K562 (cell line): ENCODE measurements around the gene CDIPT. TPM values are rescaled to one million over a fixed set of nuclear protein-coding genes. Genes with fewer than 3 reads are reported as not detected.

Experiments
- HDAC1 ChIP-seq, 2 experiments: fragments of 450-650 bp; IDR thresholded peaks; 2 replicates each; pipeline ENCODE4 v1.6.1; 2016 to 2017; ENCODE audit warnings: inconsistent platforms in 1 of 2, mild to moderate bottlenecking in 1 of 2, moderate library complexity in 1 of 2
- KHSRP ChIP-seq: fragments of 450-650 bp; IDR thresholded peaks from 2 replicates; pipeline ENCODE4 v1.6.1; 2017
- RCOR1 ChIP-seq, 2 experiments: IDR thresholded peaks; 2 replicates each; pipeline ENCODE4 v1.6.1; 2012; ENCODE audit warnings: low read depth in 2 of 2, low read length in 2 of 2, borderline replicate concordance in 1 of 2, improper control_type of control experiment in 1 of 2
- RUNX1 ChIP-seq: sonication (generic); IDR thresholded peaks from 2 replicates; pipeline ENCODE4 v1.6.1; 2016; ENCODE audit warnings: antibody characterized with exemption, low read depth
- SIN3A ChIP-seq, 2 experiments: fragments of 150-350 bp in 1 of 2; IDR thresholded peaks; 2 replicates each; pipeline ENCODE4 v1.6.1; 2011 to 2016; ENCODE audit warnings: borderline replicate concordance in 2 of 2, low read depth in 2 of 2, low read length in 2 of 2, mild to moderate bottlenecking in 2 of 2, moderate library complexity in 2 of 2; ENCODE audit not compliant: control insufficient read depth in 1 of 2
- polyA plus RNA-seq, 8 experiments: library from polyadenylated mRNA; depleted of rRNA in 4 of 8; stranded (reverse) in 5 of 8; unstranded in 3 of 8; fragments of >200 nt; fragmentation: Nextera tagmentation in 2 of 8; fragmentation: Illumina TruSeq in 1 of 8; extraction: Ambion mirVana in 2 of 8; extraction: Trizol in 1 of 8; gene quantifications; 2 replicates each; pipeline versions ENCODE4 v1.2.1 to v1.2.3, GENCODE V29; 2011 to 2014; ENCODE audit warnings: inconsistent platforms in 1 of 8, missing spikeins in 1 of 8
- total RNA-seq, 7 experiments: library from RNA; depleted of rRNA in 6 of 7; stranded (reverse); fragments of >200 nt in 6 of 7; fragmentation: Illumina TruSeq in 2 of 7; extraction: Trizol in 2 of 7; gene quantifications; 2 replicates each; pipeline versions ENCODE4 v1.2.1 to v1.2.3, GENCODE V29; 2011 to 2021; ENCODE audit warnings: low replicate concordance in 1 of 7
- TF ChIP-seq, protein P1 (sequence below): fragments of 200-800 bp; sonication (Bioruptor generic); IDR thresholded peaks from 2 replicates; pipeline ENCODE4 v1.6.1; 2017; ENCODE audit warnings: missing genetic modification characterization, missing compliant biosample characterization
- TF ChIP-seq, protein P2 (sequence below): fragments of 250-450 bp; sonication (Bioruptor Pico); IDR thresholded peaks from 2 replicates; pipeline ENCODE4 v1.9.0; 2021; ENCODE audit warnings: mild to moderate bottlenecking, inconsistent platforms
- TF ChIP-seq, protein P3 (sequence below), 2 experiments: fragments of 450-650 bp; formaldehyde crosslinking in 1 of 2; IDR thresholded peaks; 2 replicates each; pipeline versions ENCODE4 v1.4.0 to v1.6.1; 2014 to 2020; ENCODE audit warnings: mild to moderate bottlenecking in 2 of 2, borderline replicate concordance in 1 of 2, low read depth in 1 of 2
- TF ChIP-seq, protein P4 (sequence below): sonication (generic); formaldehyde crosslinking; IDR thresholded peaks from 2 replicates; pipeline ENCODE4 v1.8.1; 2023; ENCODE audit warnings: mild to moderate bottlenecking, missing genetic modification reagents

CDIPT gene
- total and polyA plus RNA-seq, 9 of the 15 experiments (the other 6 are each of a cell fraction or from before 2014, with no cell fraction given): 1.3 to 37.0 (median 23.0) TPM

DNA sequence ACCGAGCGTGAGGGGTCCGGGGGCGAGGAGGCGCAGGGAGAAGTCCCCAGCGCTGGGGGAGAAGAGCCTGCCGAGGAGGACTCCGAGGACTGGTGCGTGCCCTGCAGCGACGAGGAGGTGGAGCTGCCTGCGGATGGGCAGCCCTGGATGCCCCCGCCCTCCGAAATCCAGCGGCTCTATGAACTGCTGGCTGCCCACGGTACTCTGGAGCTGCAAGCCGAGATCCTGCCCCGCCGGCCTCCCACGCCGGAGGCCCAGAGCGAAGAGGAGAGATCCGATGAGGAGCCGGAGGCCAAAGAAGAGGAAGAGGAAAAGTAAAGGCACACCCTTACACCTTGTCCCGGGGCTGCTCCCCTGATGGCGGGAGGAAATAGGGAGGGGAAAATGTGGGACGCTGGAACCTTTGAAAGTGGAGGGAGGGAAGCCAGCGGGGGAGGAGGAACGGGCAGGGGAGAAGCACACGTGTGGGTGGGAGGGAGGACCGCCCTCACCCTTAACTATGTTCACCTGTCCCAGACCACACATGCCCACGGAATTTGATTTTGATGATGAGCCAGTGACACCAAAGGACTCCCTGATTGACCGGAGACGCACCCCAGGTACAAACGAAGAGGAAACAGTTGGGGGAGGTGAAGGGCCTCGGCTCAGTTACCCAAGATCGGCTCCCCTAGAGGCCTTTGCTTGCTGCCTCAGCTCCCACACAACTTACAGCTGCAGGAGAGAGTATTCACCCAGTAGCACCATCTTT lies 46.2 kb downstream of the CDIPT start (continued):
- TF ChIP-seq, protein P1, sequence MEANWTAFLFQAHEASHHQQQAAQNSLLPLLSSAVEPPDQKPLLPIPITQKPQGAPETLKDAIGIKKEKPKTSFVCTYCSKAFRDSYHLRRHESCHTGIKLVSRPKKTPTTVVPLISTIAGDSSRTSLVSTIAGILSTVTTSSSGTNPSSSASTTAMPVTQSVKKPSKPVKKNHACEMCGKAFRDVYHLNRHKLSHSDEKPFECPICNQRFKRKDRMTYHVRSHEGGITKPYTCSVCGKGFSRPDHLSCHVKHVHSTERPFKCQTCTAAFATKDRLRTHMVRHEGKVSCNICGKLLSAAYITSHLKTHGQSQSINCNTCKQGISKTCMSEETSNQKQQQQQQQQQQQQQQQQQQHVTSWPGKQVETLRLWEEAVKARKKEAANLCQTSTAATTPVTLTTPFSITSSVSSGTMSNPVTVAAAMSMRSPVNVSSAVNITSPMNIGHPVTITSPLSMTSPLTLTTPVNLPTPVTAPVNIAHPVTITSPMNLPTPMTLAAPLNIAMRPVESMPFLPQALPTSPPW: peak; percentile 34
- TF ChIP-seq HDAC1 (IDR thresholded peaks at IDR 0.05): 0 out of 4 replicates have a peak, but pooled peaks of 1 of the 2 experiments have one; percentile 26
- no peak for TF ChIP-seq KHSRP
- TF ChIP-seq, protein P2, sequence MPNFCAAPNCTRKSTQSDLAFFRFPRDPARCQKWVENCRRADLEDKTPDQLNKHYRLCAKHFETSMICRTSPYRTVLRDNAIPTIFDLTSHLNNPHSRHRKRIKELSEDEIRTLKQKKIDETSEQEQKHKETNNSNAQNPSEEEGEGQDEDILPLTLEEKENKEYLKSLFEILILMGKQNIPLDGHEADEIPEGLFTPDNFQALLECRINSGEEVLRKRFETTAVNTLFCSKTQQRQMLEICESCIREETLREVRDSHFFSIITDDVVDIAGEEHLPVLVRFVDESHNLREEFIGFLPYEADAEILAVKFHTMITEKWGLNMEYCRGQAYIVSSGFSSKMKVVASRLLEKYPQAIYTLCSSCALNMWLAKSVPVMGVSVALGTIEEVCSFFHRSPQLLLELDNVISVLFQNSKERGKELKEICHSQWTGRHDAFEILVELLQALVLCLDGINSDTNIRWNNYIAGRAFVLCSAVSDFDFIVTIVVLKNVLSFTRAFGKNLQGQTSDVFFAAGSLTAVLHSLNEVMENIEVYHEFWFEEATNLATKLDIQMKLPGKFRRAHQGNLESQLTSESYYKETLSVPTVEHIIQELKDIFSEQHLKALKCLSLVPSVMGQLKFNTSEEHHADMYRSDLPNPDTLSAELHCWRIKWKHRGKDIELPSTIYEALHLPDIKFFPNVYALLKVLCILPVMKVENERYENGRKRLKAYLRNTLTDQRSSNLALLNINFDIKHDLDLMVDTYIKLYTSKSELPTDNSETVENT (CRISPR knock-in tag): no peak
- TF ChIP-seq, protein P3, sequence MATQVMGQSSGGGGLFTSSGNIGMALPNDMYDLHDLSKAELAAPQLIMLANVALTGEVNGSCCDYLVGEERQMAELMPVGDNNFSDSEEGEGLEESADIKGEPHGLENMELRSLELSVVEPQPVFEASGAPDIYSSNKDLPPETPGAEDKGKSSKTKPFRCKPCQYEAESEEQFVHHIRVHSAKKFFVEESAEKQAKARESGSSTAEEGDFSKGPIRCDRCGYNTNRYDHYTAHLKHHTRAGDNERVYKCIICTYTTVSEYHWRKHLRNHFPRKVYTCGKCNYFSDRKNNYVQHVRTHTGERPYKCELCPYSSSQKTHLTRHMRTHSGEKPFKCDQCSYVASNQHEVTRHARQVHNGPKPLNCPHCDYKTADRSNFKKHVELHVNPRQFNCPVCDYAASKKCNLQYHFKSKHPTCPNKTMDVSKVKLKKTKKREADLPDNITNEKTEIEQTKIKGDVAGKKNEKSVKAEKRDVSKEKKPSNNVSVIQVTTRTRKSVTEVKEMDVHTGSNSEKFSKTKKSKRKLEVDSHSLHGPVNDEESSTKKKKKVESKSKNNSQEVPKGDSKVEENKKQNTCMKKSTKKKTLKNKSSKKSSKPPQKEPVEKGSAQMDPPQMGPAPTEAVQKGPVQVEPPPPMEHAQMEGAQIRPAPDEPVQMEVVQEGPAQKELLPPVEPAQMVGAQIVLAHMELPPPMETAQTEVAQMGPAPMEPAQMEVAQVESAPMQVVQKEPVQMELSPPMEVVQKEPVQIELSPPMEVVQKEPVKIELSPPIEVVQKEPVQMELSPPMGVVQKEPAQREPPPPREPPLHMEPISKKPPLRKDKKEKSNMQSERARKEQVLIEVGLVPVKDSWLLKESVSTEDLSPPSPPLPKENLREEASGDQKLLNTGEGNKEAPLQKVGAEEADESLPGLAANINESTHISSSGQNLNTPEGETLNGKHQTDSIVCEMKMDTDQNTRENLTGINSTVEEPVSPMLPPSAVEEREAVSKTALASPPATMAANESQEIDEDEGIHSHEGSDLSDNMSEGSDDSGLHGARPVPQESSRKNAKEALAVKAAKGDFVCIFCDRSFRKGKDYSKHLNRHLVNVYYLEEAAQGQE (IDR thresholded peaks at IDR 0.05; ENCODE audit: borderline replicate concordance): no peak
- TF ChIP-seq, protein P3 (CRISPR knock-in tag; IDR thresholded peaks at IDR 0.05; ENCODE audit: low read depth): no peak; the same call in 1 of the 2 replicates
- peak in 1 of 2 experiments; percentile 15; a peak in 2 of 4 replicates for TF ChIP-seq RCOR1 (IDR thresholded peaks at IDR 0.05; ENCODE audit: borderline replicate concordance in 1 of 2, low read depth in 2 of 2, low read length in 2 of 2)
- TF ChIP-seq SIN3A (IDR thresholded peaks at IDR 0.05; ENCODE audit: borderline replicate concordance in 2 of 2, control insufficient read depth in 1 of 2, low read depth in 2 of 2, low read length in 2 of 2): peak; percentile 22 to 44; a peak in 1 of 4 replicates
- TF ChIP-seq, protein P4, sequence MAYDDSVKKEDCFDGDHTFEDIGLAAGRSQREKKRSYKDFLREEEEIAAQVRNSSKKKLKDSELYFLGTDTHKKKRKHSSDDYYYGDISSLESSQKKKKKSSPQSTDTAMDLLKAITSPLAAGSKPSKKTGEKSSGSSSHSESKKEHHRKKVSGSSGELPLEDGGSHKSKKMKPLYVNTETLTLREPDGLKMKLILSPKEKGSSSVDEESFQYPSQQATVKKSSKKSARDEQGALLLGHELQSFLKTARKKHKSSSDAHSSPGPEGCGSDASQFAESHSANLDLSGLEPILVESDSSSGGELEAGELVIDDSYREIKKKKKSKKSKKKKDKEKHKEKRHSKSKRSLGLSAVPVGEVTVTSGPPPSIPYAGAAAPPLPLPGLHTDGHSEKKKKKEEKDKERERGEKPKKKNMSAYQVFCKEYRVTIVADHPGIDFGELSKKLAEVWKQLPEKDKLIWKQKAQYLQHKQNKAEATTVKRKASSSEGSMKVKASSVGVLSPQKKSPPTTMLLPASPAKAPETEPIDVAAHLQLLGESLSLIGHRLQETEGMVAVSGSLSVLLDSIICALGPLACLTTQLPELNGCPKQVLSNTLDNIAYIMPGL (CRISPR knock-in tag): no peak
- TF ChIP-seq RUNX1: no peak
